ENCODE measurements around the gene ANKS3.
A peak's percentile ranks its signal among the peaks of the same experiment; 100 is the strongest.

The ANKS3 gene

GRCh38 chr16:4734063-4734729 lies at the start of gene ANKS3, which contains the start of gene DNAAF8:
Gene ANKS3, minus strand, starts transcription at chr16:4734271. Its CDS starts 4,122 bp downstream, at chr16:4730149.
Gene DNAAF8, plus strand, starts transcription at chr16:4734537. Its CDS starts 1,978 bp downstream, at chr16:4736515.
- Histone ChIP-seq H3K27me3 (ENCODE audit: insufficient read depth, low read depth, severe bottlenecking) (no peaks in the 10 kb centered on the region), H3K4me3 (ENCODE audit: low read depth, low read length) (peak within 1 kb of the TSS; percentile 96), H3K27ac (peak within 1 kb of the TSS; percentile 80), H3K9me3 (ENCODE audit: severe bottlenecking) (no peaks in the 10 kb centered on the region), H3K36me3 (peaks cover 19% of the 10 kb centered on the region)
- no peak for TF ChIP-seq CTCF (IDR thresholded peaks at IDR 0.05; ENCODE audit: low read depth, low read length)
- peak; percentile 97 for DNase-seq

- no peak for TF ChIP-seq CTCF (IDR thresholded peaks at IDR 0.05; ENCODE audit: low read depth, low read length)
- Histone ChIP-seq H3K4me3 (ENCODE audit: low read depth, low read length) (no peak overlapping the region), H3K27ac (no peak overlapping the region), H3K9me3 (ENCODE audit: severe bottlenecking) (no peaks in the 10 kb centered on the region), H3K36me3 (no peaks in the 10 kb centered on the region), H3K27me3 (ENCODE audit: insufficient read depth, low read depth, severe bottlenecking) (no peaks in the 10 kb centered on the region)
- DNase-seq: no peak
Observed at GRCh38 chr16:4783251-4783950, 49.3 kb upstream of the ANKS3 start.

GRCh38 chr16:4780235-4780634 lies 46.2 kb upstream of the ANKS3 start:
- Histone ChIP-seq H3K4me3 (ENCODE audit: low read depth, low read length) (no peak overlapping the region), H3K27me3 (ENCODE audit: insufficient read depth, low read depth, severe bottlenecking) (no peaks in the 10 kb centered on the region), H3K9me3 (ENCODE audit: severe bottlenecking) (peaks cover 2% of the 10 kb centered on the region), H3K36me3 (no peaks in the 10 kb centered on the region), H3K27ac (no peak overlapping the region)
- no peak for TF ChIP-seq CTCF (IDR thresholded peaks at IDR 0.05; ENCODE audit: low read depth, low read length)
- no peak for DNase-seq

- Histone ChIP-seq H3K9me3 (ENCODE audit: severe bottlenecking) (peaks cover 6% of the 10 kb centered on the region), H3K4me3 (ENCODE audit: low read depth, low read length) (no peak overlapping the region), H3K27ac (no peak overlapping the region), H3K36me3 (no peaks in the 10 kb centered on the region), H3K27me3 (ENCODE audit: insufficient read depth, low read depth, severe bottlenecking) (no peaks in the 10 kb centered on the region)
- no peak for TF ChIP-seq CTCF (IDR thresholded peaks at IDR 0.05; ENCODE audit: low read depth, low read length)
- no peak for DNase-seq
Observed at GRCh38 chr16:4778050-4778392, 44.0 kb upstream of the ANKS3 start.

- Histone ChIP-seq H3K27ac (no peak overlapping the region), H3K36me3 (no peaks in the 10 kb centered on the region), H3K4me3 (ENCODE audit: low read depth, low read length) (no peak overlapping the region), H3K27me3 (ENCODE audit: insufficient read depth, low read depth, severe bottlenecking) (no peaks in the 10 kb centered on the region), H3K9me3 (ENCODE audit: severe bottlenecking) (peaks cover 6% of the 10 kb centered on the region)
- no peak for TF ChIP-seq CTCF (IDR thresholded peaks at IDR 0.05; ENCODE audit: low read depth, low read length)
- no peak for DNase-seq
Observed at GRCh38 chr16:4777339-4778049, 43.4 kb upstream of the ANKS3 start.

Measured in WERI-Rb-1 (cell line).